ENCODE measurements around the gene UBASH3B.
A peak's percentile ranks its signal among the peaks of the same experiment; 100 is the strongest.

The UBASH3B gene

DNA sequence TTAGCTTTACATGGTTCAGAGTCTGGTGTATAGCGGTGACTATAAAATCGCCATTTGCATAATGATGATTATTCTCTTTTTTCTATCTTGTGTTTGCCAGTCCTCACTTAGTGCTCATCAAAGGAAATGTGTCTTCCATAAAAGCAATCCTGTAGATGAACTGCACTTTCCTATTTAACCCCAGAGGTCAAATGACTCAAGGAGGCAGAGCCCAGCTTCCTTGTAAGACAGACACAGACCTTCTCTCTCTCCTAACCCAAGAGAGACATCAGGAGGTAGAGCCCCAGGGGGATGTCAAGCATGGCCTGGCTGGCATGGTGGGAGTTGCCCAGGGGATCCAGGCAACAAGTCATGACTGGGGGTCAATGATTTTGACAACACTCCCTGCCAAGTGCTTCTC, 135.9 kb downstream of the UBASH3B start:
- DNase-seq, result no peak

DNA sequence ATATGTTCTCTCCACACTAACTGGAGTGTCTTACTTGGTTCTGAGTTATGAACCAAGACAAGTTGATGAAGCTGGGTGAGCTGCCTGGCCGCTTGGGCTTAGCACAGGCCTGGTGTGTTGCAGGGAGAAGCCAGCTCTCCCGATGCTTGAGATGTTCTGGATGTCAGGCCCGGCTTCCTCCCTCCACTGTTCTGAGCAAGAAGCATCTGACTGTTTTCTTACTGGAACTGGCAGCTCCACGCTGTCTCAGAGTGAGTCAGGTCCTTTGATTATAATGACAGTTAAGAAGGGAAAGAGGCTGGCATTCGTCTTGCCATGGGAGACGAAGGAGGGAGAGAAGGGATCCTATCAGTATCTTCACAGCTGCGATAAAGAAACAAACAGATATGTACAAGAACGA, 136.3 kb downstream of the UBASH3B start:
- DNase-seq, result no peak

GRCh38 chr11:122793515-122793914, 138.0 kb downstream of the UBASH3B start:
- DNase-seq, result no peak

- DNase-seq, result no peak
Observed at GRCh38 chr11:122795307-122795706, 139.8 kb downstream of the UBASH3B start.

- peak; percentile 54 for DNase-seq
Observed at GRCh38 chr11:122796128-122796717, 140.7 kb downstream of the UBASH3B start.

DNA sequence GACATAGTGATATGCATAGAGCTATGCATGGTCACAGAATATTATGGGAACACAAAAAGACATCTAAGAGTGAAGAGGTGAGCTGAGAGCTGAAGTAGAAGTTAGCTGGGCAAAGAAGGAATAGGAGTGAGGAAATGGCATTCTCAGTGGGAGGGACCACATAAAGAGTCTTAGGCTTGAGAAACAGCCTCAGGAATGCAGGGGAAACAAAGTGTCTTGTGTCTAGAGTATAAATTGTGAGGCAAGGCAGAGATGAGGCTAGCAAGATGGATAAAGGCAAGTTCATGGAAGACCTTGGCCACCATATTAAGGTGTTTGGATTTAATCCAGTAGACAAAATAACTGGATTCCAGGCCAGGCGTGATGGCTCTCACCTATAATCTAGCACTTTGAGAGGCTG, 142.1 kb downstream of the UBASH3B start:
- no peak for DNase-seq

- no peak for DNase-seq
Observed at GRCh38 chr11:122799406-122800105, 144.0 kb downstream of the UBASH3B start.

DNA sequence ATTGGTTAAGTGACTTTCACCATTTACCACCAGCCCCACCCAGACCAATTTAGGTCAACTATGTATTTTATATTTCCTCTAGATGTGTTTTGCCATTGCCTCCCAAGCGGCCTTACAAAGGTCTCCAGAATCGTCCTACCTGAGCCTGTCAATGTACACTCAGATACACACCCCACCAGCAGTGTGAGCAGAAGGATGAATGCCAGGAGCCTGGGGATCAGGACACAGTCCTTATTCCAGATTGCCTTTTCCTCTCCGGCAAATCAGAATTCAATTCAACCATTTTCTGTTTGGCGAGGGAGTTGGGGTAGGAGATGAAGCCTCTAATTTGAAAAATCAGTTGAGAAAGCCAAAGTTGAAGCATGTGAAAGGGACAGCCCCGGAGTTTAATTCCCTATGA, 147.4 kb downstream of the UBASH3B start:
- DNase-seq, result no peak

GRCh38 chr11:122803306-122803705, 147.8 kb downstream of the UBASH3B start:
- DNase-seq, result no peak

- DNase-seq, result no peak
Observed at GRCh38 chr11:122803716-122804115, 148.2 kb downstream of the UBASH3B start.

DNA sequence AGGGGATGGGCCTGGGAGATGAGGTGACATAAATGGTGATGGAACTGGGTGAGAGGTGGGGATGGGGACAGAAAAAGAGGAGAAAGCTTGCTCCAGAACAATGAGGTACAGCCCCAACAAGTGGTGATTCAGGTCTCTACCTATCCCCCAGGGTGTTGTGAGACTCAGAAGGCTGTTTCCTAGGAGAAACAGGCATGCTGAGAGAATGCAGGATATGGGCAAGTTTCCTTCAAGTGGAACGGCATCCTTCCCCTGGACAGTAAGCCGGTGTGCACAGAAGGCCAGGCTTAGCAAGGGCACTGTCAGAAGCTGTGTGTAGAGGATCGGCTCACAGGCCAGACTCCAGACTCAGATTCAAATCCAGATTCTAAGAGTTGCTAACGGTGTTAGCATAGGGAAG, 148.6 kb downstream of the UBASH3B start:
- no peak for DNase-seq

DNA sequence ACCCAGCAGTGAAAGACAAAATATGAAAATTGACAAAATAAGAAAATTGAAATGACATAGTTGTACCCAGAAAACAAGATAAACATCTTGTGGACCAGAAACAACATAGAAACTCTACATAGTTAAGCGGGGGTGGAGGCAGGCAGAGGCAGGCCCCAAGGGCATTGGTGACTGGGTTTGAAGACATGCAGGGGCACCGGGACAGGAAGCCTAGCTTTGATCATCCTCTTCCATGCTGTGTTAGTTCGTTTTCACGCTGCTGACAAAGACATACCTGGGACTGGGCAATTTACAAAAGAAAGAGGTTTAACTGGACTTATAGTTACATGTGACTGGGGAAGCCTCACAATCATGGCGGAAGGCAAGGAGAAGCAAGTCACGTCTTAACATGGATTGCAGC, 149.3 kb downstream of the UBASH3B start:
- DNase-seq, result no peak

DNA sequence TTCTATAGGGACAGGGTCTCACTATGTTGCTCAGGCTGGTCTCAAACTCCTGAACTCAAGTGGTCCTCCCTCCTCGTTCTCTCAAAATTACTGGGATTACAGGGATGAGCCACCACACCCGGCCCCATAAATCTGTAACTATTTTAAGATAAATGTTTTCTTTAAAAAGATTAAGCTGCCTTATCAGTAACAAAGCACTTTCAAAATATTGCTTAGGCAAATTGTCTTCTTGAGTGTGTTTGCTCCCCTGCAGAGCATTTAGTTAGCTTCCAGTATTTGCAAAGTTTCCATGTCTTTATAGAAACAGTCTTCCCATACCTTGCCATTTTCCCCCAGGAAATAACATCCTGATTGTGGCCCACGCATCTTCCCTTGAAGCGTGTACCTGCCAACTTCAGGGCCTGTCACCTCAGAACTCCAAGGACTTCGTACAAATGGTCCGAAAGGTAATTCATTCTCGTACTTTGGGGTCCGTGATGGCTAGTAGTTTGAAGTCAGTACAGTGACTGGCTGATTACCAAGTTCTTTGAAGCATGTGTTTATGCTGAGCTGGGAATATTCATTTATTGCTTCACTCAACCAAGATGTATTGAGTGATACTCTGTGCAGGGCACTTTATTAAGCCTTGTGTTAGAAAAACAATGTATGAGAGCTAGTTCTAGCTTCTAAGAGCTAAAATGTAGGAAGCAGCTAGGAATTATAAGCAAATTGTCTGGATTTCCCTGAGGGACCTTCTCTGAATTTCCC, 152.4 kb downstream of the UBASH3B start:
- no peak for DNase-seq

- DNase-seq, result no peak
Observed at GRCh38 chr11:122808478-122808869, 153.0 kb downstream of the UBASH3B start.

GRCh38 chr11:122809866-122810265, 154.3 kb downstream of the UBASH3B start:
- DNase-seq, result no peak

- no peak for DNase-seq
Observed at GRCh38 chr11:122811721-122812120, 156.2 kb downstream of the UBASH3B start.

- no peak for DNase-seq
Observed at GRCh38 chr11:122812638-122813037, 157.1 kb downstream of the UBASH3B start.

DNA sequence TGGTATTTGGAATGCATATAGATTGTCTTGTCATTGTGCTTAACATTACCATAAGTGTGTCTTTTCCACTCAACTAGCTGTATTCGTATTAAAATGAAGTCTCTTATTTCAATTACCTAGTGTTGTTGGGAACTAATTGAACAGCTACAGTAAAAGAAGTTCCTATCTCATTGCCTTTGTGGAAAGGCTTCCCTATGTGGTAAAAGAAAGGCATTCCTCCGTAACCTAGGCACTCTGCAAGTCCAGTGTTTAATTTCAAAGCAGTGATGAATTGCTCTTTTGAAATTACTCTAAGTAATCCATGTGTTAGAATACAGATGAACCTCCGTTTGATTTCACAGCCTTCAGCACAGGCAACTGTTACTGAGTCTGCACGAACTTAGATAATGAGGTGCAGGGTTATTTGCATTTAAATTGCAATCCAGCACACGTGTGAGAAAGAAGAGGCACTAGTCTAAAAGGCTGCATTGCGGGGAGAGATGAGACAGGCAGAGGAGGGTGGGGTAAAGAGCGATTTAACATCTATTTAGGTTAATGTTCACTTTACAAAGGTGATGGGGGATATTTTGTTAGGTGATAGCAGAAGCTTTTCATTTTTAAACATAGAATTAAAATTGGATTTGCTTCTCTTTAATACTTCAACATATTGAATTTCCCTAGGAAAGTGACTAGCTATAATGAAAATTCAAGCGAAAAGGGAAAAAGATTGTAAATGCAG, 157.8 kb downstream of the UBASH3B start:
- no peak for DNase-seq

DNA sequence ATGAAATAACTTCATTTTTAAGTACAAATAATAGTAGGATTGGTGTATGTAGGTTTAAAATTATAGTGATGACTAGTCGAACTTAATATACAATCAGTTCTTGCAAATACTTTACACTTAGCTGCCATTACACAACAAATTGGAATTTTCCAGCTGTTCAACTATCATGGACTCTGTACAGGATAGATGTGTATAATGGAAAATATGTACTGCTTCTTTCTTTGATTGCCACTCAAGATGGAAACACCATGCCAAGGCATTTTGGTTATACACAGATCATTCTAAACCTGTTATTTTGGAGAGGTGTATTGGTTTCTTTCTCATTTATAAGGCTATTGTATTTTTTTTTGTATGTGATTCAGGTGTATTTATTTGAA, 158.4 kb downstream of the UBASH3B start:
- no peak for DNase-seq

- DNase-seq, result no peak
Observed at GRCh38 chr11:122814401-122814800, 158.9 kb downstream of the UBASH3B start.

GRCh38 chr11:122815900-122816299, 160.4 kb downstream of the UBASH3B start:
- DNase-seq, result no peak

- no peak for DNase-seq
Observed at GRCh38 chr11:122816761-122817520, 161.4 kb downstream of the UBASH3B start.

- DNase-seq, result no peak
Observed at GRCh38 chr11:122820158-122820557, 164.6 kb downstream of the UBASH3B start.

Measured in CD4-positive, alpha-beta T cell treated with Interferon gamma for 1 hour (primary cell).